Ureter (tissue), 1 donor: ENCODE data around the gene PLIN5. TPM values are rescaled to one million over a fixed set of nuclear protein-coding genes. Genes with fewer than 3 reads are reported as not detected.
A peak's percentile ranks its signal among the peaks of the same experiment; 100 is the strongest.

ENCODE experiments used
- DNase-seq: peaks from one replicate; pipeline ENCODE4 v3.0.0-alpha.2; 2020; ENCODE audit warnings: low spot score
- total RNA-seq: library from RNA; stranded (reverse); gene quantifications from one replicate; pipeline ENCODE4 v1.2.4, GENCODE V29; 2023
- donor health status: DM: yes; HTN: yes; CAD: no.

PLIN5 gene
- total RNA-seq, 1 donor from 2014 or later: 30.3 TPM

- no peak for DNase-seq
These were observed 11.5 kb downstream of the PLIN5 start for GRCh38 chr19:4523306-4524110.

- DNase-seq: no peak
These were observed 12.6 kb downstream of the PLIN5 start for GRCh38 chr19:4522291-4523002.

- no peak for DNase-seq
These were observed 13.2 kb downstream of the PLIN5 start for GRCh38 chr19:4521888-4522242.

GRCh38 chr19:4521170-4521887, 13.7 kb downstream of the PLIN5 start:
- DNase-seq: no peak

GRCh38 chr19:4519521-4520277, 15.3 kb downstream of the PLIN5 start:
- DNase-seq: peak; percentile 70

GRCh38 chr19:4519172-4519496, 15.9 kb downstream of the PLIN5 start:
- no peak for DNase-seq

GRCh38 chr19:4518345-4519171, 16.5 kb downstream of the PLIN5 start, which contains the start of gene PLIN4:
PLIN4 (minus strand) TSS chr19:4518486; CDS start chr19:4518272, 214 bp downstream.
- peak; percentile 91 for DNase-seq

GRCh38 chr19:4517451-4518057, 17.5 kb downstream of the PLIN5 start:
- DNase-seq: no peak

- DNase-seq: no peak
These were observed 18.1 kb downstream of the PLIN5 start for GRCh38 chr19:4516939-4517300.

- no peak for DNase-seq
These were observed 18.7 kb downstream of the PLIN5 start for GRCh38 chr19:4516199-4516938.

GRCh38 chr19:4515732-4516131, 19.3 kb downstream of the PLIN5 start:
- no peak for DNase-seq

GRCh38 chr19:4513248-4513647, 21.8 kb downstream of the PLIN5 start:
- DNase-seq: no peak

- no peak for DNase-seq
These were observed 23.0 kb downstream of the PLIN5 start for GRCh38 chr19:4512070-4512469.

- no peak for DNase-seq
These were observed 23.5 kb downstream of the PLIN5 start for GRCh38 chr19:4511300-4512054.

GRCh38 chr19:4510435-4511255, 24.4 kb downstream of the PLIN5 start:
- no peak for DNase-seq

GRCh38 chr19:4508698-4509097, 26.3 kb downstream of the PLIN5 start:
- no peak for DNase-seq

GRCh38 chr19:4507804-4508203, 27.2 kb downstream of the PLIN5 start:
- no peak for DNase-seq

GRCh38 chr19:4507150-4507452, 27.9 kb downstream of the PLIN5 start:
- no peak for DNase-seq
